Measurements from ENCODE around the gene RHOBTB3. TPM values are rescaled to one million over a fixed set of nuclear protein-coding genes. Genes with fewer than 3 reads are reported as not detected.

The RHOBTB3 gene
- total RNA-seq, 1 donor: 82.2 TPM

- DNase-seq (ENCODE audit: low read depth): peak; percentile 83
- TF ChIP-seq CTCF (IDR thresholded peaks at IDR 0.05; ENCODE audit: insufficient read depth, low read length): no peak
- H3K4me3 ChIP-seq (ENCODE audit: low read depth, low read length): no peak overlapping the region
Observed at GRCh38 chr5:95723632-95724369, 7.3 kb upstream of the RHOBTB3 start.

GRCh38 chr5:95725071-95725820 lies 5.9 kb upstream of the RHOBTB3 start:
- H3K4me3 ChIP-seq (ENCODE audit: low read depth, low read length): no peak overlapping the region
- no peak for TF ChIP-seq CTCF (IDR thresholded peaks at IDR 0.05; ENCODE audit: insufficient read depth, low read length)
- no peak for DNase-seq (ENCODE audit: low read depth)

GRCh38 chr5:95725937-95726810 lies 5.0 kb upstream of the RHOBTB3 start:
- peak overlapping the region; percentile 36 for H3K4me3 ChIP-seq (ENCODE audit: low read depth, low read length)
- TF ChIP-seq CTCF (IDR thresholded peaks at IDR 0.05; ENCODE audit: insufficient read depth, low read length): no peak
- DNase-seq (ENCODE audit: low read depth): peak; percentile 85

GRCh38 chr5:95726811-95727763 lies 4.0 kb upstream of the RHOBTB3 start:
- peak overlapping the region; percentile 36 for H3K4me3 ChIP-seq (ENCODE audit: low read depth, low read length)
- TF ChIP-seq CTCF (IDR thresholded peaks at IDR 0.05; ENCODE audit: insufficient read depth, low read length): no peak
- DNase-seq (ENCODE audit: low read depth): peak; percentile 53

GRCh38 chr5:95727764-95728191 lies 3.4 kb upstream of the RHOBTB3 start:
- DNase-seq (ENCODE audit: low read depth): peak; percentile 71
- H3K4me3 ChIP-seq (ENCODE audit: low read depth, low read length): no peak overlapping the region
- no peak for TF ChIP-seq CTCF (IDR thresholded peaks at IDR 0.05; ENCODE audit: insufficient read depth, low read length)

All from fibroblast of the aortic adventitia (primary cell).